Esophagus squamous epithelium (tissue), 5 donors: Measurements from ENCODE around the gene SV2B. TPM values are rescaled to one million over a fixed set of nuclear protein-coding genes. Genes with fewer than 3 reads are reported as not detected.

Experiments used
- DNase-seq: peaks from one replicate; lab custom pipeline; 2025; lab: John Stamatoyannopoulos, UW
- H3K27ac ChIP-seq, 4 donors: fragments of 200-600 bp; sonication (generic); one replicate each; pipeline ENCODE4 v1.5.1; 2016 to 2019; ENCODE audit warnings: mild to moderate bottlenecking in 1 of 4
- H3K27me3 ChIP-seq, 4 donors: fragments of 200-600 bp; sonication (generic); 1 replicate in 3 of 4; 2 replicates in 1 of 4; pipeline versions ENCODE4 v1.5.1 to v1.6.0; 2017 to 2021; ENCODE audit warnings: antibody characterized with exemption in 1 of 4
- H3K36me3 ChIP-seq, 3 donors: fragments of 200-600 bp; sonication (generic); one replicate each; pipeline ENCODE4 v1.5.1; 2016 to 2019
- H3K4me1 ChIP-seq, 3 donors: fragments of 200-600 bp; sonication (generic); one replicate each; pipeline ENCODE4 v1.5.1; 2017 to 2019
- H3K4me3 ChIP-seq, 4 donors: fragments of 200-600 bp; sonication (generic); 1 replicate in 3 of 4; 2 replicates in 1 of 4; pipeline ENCODE4 v1.5.1; 2016 to 2019; ENCODE audit warnings: mild to moderate bottlenecking in 2 of 4, moderate library complexity in 1 of 4
- H3K9me3 ChIP-seq, 3 donors: fragments of 200-600 bp; sonication (generic); one replicate each; pipeline ENCODE4 v1.5.1; 2016 to 2019
- POLR2A ChIP-seq, 4 donors: fragments of 450-650 bp; IDR thresholded peaks; one replicate each; pipeline ENCODE4 v1.6.1; 2017; ENCODE audit warnings: antibody characterized with exemption in 4 of 4, mild to moderate bottlenecking in 4 of 4, moderate library complexity in 3 of 4
- WGBS, 2 donors: methylation state at CpG; one replicate each; pipeline ENCODE4 v1.1.5; 2018; 5-methylcytosine and 5-hydroxymethylcytosine counted together
- intact Hi-C: fragments of 100-400 bp; cut with DNase I; formaldehyde crosslinking; loops from one replicate; pipeline ENCODE4 v1.15.0; 2022
- total RNA-seq, 4 donors: library from RNA; depleted of rRNA; stranded (reverse); fragments of >200 nt; gene quantifications; one replicate each; pipeline ENCODE4 v1.1.0, GENCODE V29; 2016
- TF ChIP-seq, protein P1 (sequence below), 6 experiments: fragments of 450-650 bp in 4 of 6; fragments of 200-600 bp in 2 of 6; sonication (generic) in 2 of 6; IDR thresholded peaks; one replicate each; pipeline ENCODE4 v1.5.1; 2016 to 2019; ENCODE audit warnings: antibody characterized with exemption in 6 of 6, mild to moderate bottlenecking in 4 of 6, moderate library complexity in 4 of 6
- donor health status: DM: yes; HTN: yes; CAD: no.

SV2B gene
- total RNA-seq, 4 donors from 2014 or later = 0.04 to 0.95 (median 0.59) TPM; not detected in 1

DNA sequence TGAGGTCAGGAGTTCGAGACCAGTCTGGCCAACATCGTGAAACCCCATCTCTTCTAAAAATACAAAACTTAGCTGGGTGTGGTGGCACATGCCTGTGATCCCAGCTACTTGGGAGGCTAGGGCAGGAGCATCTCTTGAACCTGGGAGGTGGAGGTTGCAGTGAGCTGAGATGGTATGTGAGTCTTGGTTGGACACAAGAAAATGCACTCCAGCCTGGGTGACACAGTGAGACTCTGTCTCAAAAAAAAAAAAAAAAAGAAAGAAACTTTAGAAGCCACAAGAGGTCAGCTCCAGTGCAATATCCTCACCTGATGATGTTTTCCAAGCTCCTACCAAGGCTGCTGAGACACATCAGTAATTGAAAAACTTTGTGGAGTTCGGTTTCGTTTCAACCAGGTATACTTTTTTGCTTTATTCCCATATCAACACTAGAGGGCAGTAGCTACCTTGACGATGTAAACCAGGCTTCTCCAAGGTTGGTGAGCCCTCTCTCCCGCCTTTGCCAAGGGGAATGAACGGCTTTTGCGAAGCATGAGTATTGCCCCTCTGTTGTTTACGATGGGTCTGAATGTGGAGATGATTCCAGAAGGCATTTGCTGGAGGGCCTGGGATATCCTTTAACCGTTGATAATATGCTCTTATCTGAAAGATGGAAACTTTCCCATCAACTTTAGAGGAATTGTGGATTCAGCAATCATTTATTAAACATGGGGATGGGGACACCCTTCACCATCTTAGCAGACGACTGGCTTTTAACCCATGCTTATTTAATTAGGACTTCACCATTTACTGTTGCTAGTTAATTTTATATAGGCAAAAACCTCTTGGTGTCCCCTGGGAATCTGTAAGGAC is 202.8 kb downstream of the SV2B start:
- 19 to 20% methylated on average over 10 to 11 of the region's 11 CpGs for WGBS, 2 donors
- DNase-seq = no peak

DNA sequence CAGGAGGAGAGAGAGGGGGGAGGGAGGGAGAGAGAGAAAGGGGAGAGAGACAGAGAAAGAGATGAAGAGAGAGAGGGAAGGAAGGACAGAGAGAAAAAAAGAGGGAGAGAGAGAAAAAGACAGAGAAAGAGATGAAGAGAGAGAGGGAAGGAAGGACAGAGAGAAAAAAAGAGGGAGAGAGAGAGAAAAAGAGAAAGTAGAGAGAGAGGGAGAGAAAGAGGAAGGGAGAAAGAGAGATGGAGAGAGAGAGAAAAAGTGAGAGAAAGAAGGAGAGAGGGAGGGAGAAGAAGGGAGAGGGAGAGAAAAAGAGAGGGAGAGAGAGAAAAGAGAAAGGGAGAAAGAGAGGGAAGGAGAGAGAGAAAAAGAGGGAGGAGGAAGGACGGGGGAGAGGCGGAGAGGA is 204.2 kb downstream of the SV2B start:
- H3K36me3 ChIP-seq = no peaks in the 10 kb centered on the region
- peaks cover 0 to 41% (median 5%) of the 10 kb centered on the region in 4 donors for H3K27me3 ChIP-seq
- no peak for DNase-seq
- no peak for TF ChIP-seq POLR2A (IDR thresholded peaks at IDR 0.05)
- TF ChIP-seq, protein P1, sequence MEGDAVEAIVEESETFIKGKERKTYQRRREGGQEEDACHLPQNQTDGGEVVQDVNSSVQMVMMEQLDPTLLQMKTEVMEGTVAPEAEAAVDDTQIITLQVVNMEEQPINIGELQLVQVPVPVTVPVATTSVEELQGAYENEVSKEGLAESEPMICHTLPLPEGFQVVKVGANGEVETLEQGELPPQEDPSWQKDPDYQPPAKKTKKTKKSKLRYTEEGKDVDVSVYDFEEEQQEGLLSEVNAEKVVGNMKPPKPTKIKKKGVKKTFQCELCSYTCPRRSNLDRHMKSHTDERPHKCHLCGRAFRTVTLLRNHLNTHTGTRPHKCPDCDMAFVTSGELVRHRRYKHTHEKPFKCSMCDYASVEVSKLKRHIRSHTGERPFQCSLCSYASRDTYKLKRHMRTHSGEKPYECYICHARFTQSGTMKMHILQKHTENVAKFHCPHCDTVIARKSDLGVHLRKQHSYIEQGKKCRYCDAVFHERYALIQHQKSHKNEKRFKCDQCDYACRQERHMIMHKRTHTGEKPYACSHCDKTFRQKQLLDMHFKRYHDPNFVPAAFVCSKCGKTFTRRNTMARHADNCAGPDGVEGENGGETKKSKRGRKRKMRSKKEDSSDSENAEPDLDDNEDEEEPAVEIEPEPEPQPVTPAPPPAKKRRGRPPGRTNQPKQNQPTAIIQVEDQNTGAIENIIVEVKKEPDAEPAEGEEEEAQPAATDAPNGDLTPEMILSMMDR (IDR thresholded peaks at IDR 0.05) = no peak
- intact Hi-C loops = loop anchor here (5.0 to 10.0 kb wide), 2 partner anchors 391 to 773 kb away; no protein-coding TSS in a partner anchor
- no peaks in the 10 kb centered on the region for H3K9me3 ChIP-seq
- H3K27ac ChIP-seq = no peak overlapping the region
- H3K4me1 ChIP-seq = peaks cover 0 to 15% (median 3%) of the 10 kb centered on the region in 3 donors
- WGBS, 2 donors = 64 to 80% methylated on average over 2 of the region's 2 CpGs
- H3K4me3 ChIP-seq = no peak overlapping the region

More for the DNA sequence above, 202.8 kb downstream of the SV2B start:
- intact Hi-C loops = loop anchor here (5.0 to 10.0 kb wide), 2 partner anchors 392 to 774 kb away; no protein-coding TSS in a partner anchor
- TF ChIP-seq, protein P1 (IDR thresholded peaks at IDR 0.05) = peak; percentile 51 to 80 (median 71)
- no peak for TF ChIP-seq POLR2A (IDR thresholded peaks at IDR 0.05)
- H3K36me3 ChIP-seq = no peaks in the 10 kb centered on the region
- peaks cover 0 to 15% (median 3%) of the 10 kb centered on the region in 3 donors for H3K4me1 ChIP-seq
- no peak overlapping the region for H3K27ac ChIP-seq
- no peak overlapping the region for H3K4me3 ChIP-seq
- H3K9me3 ChIP-seq = no peaks in the 10 kb centered on the region
- H3K27me3 ChIP-seq = peaks cover 0 to 39% (median 5%) of the 10 kb centered on the region in 4 donors

DNA sequence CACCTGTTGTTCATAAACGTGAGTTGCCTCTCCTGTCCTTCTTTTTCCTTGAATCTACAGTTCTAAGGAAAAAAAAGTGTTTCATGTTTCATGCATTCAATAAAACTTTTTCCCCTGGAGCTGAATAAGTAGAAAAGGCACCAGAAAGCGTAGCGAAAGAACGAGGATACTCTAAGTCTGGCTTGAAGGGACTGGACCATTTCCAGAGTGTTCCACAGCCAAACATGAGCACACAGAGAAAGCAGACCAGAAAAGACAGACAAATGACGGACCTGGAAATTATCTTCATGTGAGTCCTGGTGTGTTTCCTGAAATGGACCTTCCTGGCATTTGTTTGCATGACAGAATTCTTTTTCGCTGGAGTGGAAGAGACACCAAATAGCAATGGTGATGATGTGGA is 204.7 kb downstream of the SV2B start:
- 20 to 49% methylated on average over 6 of the region's 6 CpGs for WGBS, 2 donors
- DNase-seq = no peak
- Histone ChIP-seq H3K27ac (no peak overlapping the region), H3K4me3 (no peak overlapping the region), H3K9me3 (no peaks in the 10 kb centered on the region), H3K4me1 (peaks cover 0 to 15% (median 3%) of the 10 kb centered on the region in 3 donors), H3K27me3 (peaks cover 0 to 44% (median 5%) of the 10 kb centered on the region in 4 donors), H3K36me3 (no peaks in the 10 kb centered on the region)
- TF ChIP-seq POLR2A (IDR thresholded peaks at IDR 0.05) = no peak
- TF ChIP-seq, protein P1 (IDR thresholded peaks at IDR 0.05) = no peak
- intact Hi-C loops = loop anchor here (5.0 to 10.0 kb wide), 2 partner anchors 390 to 773 kb away; no protein-coding TSS in a partner anchor

DNA sequence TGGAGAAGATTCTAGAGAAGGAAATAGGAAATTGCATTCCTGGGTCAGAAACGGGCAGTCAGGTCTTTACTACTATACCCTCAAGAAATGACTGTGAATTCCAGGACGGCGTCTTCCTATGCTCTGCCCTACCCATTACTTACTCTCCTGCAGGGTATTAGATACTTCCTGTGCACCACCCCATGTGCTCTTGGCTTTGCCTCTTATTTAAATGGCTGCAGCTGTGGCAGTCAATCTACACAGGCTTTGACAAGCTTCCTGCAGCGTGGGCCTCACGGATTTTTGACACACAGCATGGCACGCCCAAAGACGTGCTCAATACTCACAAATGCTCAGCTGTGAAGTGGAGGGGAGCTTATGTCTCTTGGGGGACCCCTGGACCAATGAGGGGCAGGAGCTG is 206.1 kb downstream of the SV2B start:
- WGBS, 2 donors = 72 to 85% methylated on average over 5 to 7 of the region's 7 CpGs
- intact Hi-C loops = loop anchor here (10.0 kb wide), 1 partner anchor 389 kb away; no protein-coding TSS in a partner anchor

More for the DNA sequence above, 206.1 kb downstream of the SV2B start:
- Histone ChIP-seq H3K36me3 (no peaks in the 10 kb centered on the region), H3K9me3 (no peaks in the 10 kb centered on the region), H3K27ac (no peak overlapping the region), H3K27me3 (peaks cover 0 to 46% (median 5%) of the 10 kb centered on the region in 4 donors), H3K4me3 (no peak overlapping the region), H3K4me1 (peaks cover 0 to 15% (median 3%) of the 10 kb centered on the region in 3 donors)
- TF ChIP-seq, protein P1 (IDR thresholded peaks at IDR 0.05) = no peak
- TF ChIP-seq POLR2A (IDR thresholded peaks at IDR 0.05) = no peak
- no peak for DNase-seq
